ENCODE measurements around the gene CACNG4.

- TF ChIP-seq CTCF (IDR thresholded peaks at IDR 0.05) (no peak), POLR2A (IDR thresholded peaks at IDR 0.05) (no peak)
These were observed 47.6 kb upstream of the CACNG4 start for GRCh38 chr17:66916946-66917345.

All from uterus (tissue), 2 donors.